Cardiac septum (tissue), 1 donor: Measurements from ENCODE around the gene YAF2. TPM values are rescaled to one million over a fixed set of nuclear protein-coding genes. Genes with fewer than 3 reads are reported as not detected.
"Not testable (repeated sequence)": the region's sequence is repeated elsewhere in the genome, so short reads cannot be mapped to it uniquely, and the experiment has no call there.

Experiments used
- DNase-seq: peaks from one replicate; pipeline ENCODE4 v3.0.0-alpha.2; 2020; ENCODE audit warnings: low spot score
- intact Hi-C: fragments of 100-400 bp; cut with DNase I; formaldehyde crosslinking; loops from one replicate; pipeline ENCODE4 v1.14.0; 2022
- total RNA-seq: library from RNA; stranded (reverse); fragmentation: NEBNext Ultra II Directional; extraction: Animal tissue kit (Norgen Biotek cat#: 25700); gene quantifications from one replicate; pipeline ENCODE4 v1.2.1, GENCODE V29; 2021
- donor health status: DM: no; HTN: no; CAD: no.

YAF2 gene
- total RNA-seq, 1 donor from 2014 or later = 84.8 TPM

GRCh38 chr12:42259699-42260098 is 21.7 kb upstream of the YAF2 start:
- DNase-seq = no peak
- intact Hi-C loops = no loop called here

- DNase-seq = no peak
- intact Hi-C loops = no loop called here
These were observed 17.8 kb upstream of the YAF2 start for GRCh38 chr12:42255866-42256261.

GRCh38 chr12:42255221-42255865 is 17.3 kb upstream of the YAF2 start:
- intact Hi-C loops = no loop called here
- DNase-seq = no peak

GRCh38 chr12:42252645-42253044 is 14.6 kb upstream of the YAF2 start:
- DNase-seq, intact Hi-C loops: not testable (repeated sequence)

GRCh38 chr12:42249033-42249432 is 11.0 kb upstream of the YAF2 start:
- DNase-seq, intact Hi-C loops: not testable (repeated sequence)

GRCh38 chr12:42240131-42240750 is 2.2 kb upstream of the YAF2 start:
- intact Hi-C loops = no loop called here
- DNase-seq = no peak

- intact Hi-C loops = loop anchor here (2.0 to 10.0 kb wide), 3 partner anchors 87 to 349 kb away; partner anchors contain the start of genes GXYLT1, PPHLN1, PRICKLE1 and ZCRB1
- no peak for DNase-seq
These were observed 202 bp downstream of the YAF2 start for GRCh38 chr12:42237853-42238239.

GRCh38 chr12:42237052-42237852 is 796 bp downstream of the YAF2 start:
- intact Hi-C loops = loop anchor here (2.0 to 10.0 kb wide), 3 partner anchors 88 to 350 kb away; partner anchors contain the start of genes GXYLT1, PPHLN1, PRICKLE1 and ZCRB1
- peak; percentile 88 for DNase-seq

- intact Hi-C loops = loop anchor here (2.0 to 10.0 kb wide), 3 partner anchors 89 to 351 kb away; partner anchors contain the start of genes GXYLT1, PPHLN1, PRICKLE1 and ZCRB1
- DNase-seq = no peak
These were observed 2.0 kb downstream of the YAF2 start for GRCh38 chr12:42236017-42236416.

- intact Hi-C loops = loop anchor here (5.0 to 10.0 kb wide), 2 partner anchors 89 to 352 kb away; partner anchors contain the start of genes PPHLN1, PRICKLE1 and ZCRB1
- DNase-seq = no peak
These were observed 2.6 kb downstream of the YAF2 start for GRCh38 chr12:42235426-42235825.

GRCh38 chr12:42234970-42235369 is 3.1 kb downstream of the YAF2 start:
- DNase-seq = no peak
- intact Hi-C loops = loop anchor here (5.0 to 10.0 kb wide), 2 partner anchors 90 to 352 kb away; partner anchors contain the start of genes PPHLN1, PRICKLE1 and ZCRB1

GRCh38 chr12:42227525-42227924 is 10.5 kb downstream of the YAF2 start:
- intact Hi-C loops, DNase-seq: not testable (repeated sequence)

GRCh38 chr12:42224501-42224900 is 13.5 kb downstream of the YAF2 start:
- intact Hi-C loops, DNase-seq: not testable (repeated sequence)

- intact Hi-C loops = no loop called here
- DNase-seq = no peak
These were observed 15.3 kb downstream of the YAF2 start for GRCh38 chr12:42222724-42223123.

- no peak for DNase-seq
- intact Hi-C loops = no loop called here
These were observed 16.3 kb downstream of the YAF2 start for GRCh38 chr12:42221726-42222125.

GRCh38 chr12:42217656-42218055 is 20.4 kb downstream of the YAF2 start:
- intact Hi-C loops = no loop called here

GRCh38 chr12:42216737-42217136 is 21.3 kb downstream of the YAF2 start:
- no peak for DNase-seq
- intact Hi-C loops = no loop called here

More at GRCh38 chr12:42217656-42218055, 20.4 kb downstream of the YAF2 start:
- no peak for DNase-seq

GRCh38 chr12:42215759-42216158 is 22.3 kb downstream of the YAF2 start:
- intact Hi-C loops, DNase-seq: not testable (repeated sequence)

GRCh38 chr12:42213954-42214426 is 24.1 kb downstream of the YAF2 start:
- DNase-seq = no peak
- intact Hi-C loops = no loop called here

- intact Hi-C loops = no loop called here
- DNase-seq = no peak
These were observed 25.0 kb downstream of the YAF2 start for GRCh38 chr12:42213023-42213422.
